Sciatic nerve (tissue), 2 donors: ENCODE measurements around the gene RGS3. TPM values are rescaled to one million over a fixed set of nuclear protein-coding genes. Genes with fewer than 3 reads are reported as not detected.

Experiments
- ATAC-seq: fragments of 200-7000 bp; cut with Tn5 transposase; one replicate; pipeline ENCODE4 v1.9.1; 2020; ENCODE audit warnings: mild to moderate bottlenecking, moderate library complexity
- DNase-seq: peaks from one replicate; pipeline ENCODE4 v3.0.0-alpha.2; 2020; ENCODE audit warnings: low spot score
- intact Hi-C: fragments of 100-400 bp; cut with DNase I; formaldehyde crosslinking; loops from one replicate; pipeline ENCODE4 v1.14.2; 2022
- total RNA-seq: library from RNA; stranded (reverse); fragmentation: NEBNext Ultra II Directional; extraction: Animal tissue kit (Norgen Biotek cat#: 25700); gene quantifications from one replicate; pipeline ENCODE4 v1.2.1, GENCODE V29; 2021
- donor health status: DM: no; HTN: no; CAD: no.
- donor health status: DM: no; HTN: no; CAD: no.

RGS3 gene
- total RNA-seq, 1 donor from 2014 or later, result 43.1 TPM

DNA sequence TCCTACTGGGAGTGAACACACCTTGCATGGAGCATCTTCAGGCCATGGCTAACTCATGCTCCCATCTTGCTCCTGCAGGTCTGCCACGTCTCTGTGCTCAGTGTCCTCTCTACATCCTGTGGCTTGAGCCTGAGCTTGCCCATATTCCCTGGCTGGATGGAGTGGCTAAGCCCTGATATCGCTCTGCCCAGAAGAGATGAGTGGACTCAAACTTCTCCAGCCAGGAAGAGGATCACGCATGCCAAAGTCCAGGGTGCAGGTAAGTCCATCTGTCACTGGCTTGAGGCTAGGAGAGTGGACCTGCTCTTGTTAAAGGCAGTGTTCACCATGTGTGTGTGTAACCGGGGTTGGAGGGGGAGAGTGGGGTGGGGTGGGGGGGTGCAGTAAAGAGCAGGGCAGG lies 1.6 kb upstream of the RGS3 start:
- ATAC-seq (no peak), DNase-seq (no peak)
- intact Hi-C loops, result no loop called here

DNA sequence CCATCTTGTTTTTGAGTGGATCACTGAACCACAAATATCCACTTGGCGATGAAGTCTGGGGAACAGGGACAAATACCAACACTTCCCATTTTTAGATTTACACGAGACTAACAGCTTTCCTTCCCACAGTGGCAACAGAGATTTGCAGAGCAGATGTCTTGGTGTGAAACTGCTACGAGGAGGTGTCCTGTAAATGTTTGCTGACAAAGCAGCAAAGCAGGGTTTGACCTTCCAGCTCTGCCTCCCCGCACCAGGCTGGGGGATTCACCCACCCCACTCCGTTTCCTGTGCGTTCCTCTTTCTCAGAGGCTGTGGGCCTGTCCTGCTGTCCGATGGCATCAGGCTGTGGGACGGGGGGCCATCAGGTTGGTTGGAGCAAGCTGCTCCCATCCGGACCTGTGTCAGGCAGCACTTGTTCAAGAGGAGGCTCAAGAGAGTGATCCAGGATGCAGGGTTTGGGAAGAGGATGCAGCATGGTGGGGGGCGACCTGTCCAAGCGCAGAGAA lies 693 bp upstream of the RGS3 start:
- intact Hi-C loops, result no loop called here
- DNase-seq (no peak), ATAC-seq (no peak)

DNA sequence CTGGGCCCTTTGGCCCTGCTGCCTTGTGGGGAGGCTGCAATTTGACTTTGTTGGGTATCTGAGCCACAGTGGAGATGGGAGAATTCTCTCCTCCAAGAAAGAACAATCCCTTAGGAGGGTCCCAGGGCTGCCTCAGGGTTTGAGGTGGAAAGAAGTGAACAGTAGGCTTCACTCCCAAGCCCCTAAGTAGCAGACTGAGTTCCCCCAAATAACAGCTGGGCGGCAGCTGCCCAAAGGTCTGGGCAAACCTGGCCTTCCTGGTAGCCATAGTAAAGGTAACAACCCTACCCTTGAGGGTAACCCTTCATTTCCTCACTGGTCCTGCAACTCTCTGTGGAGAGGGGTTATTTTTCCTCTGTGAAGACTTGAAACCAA lies 746 bp downstream of the RGS3 start:
- no peak for DNase-seq
- no peak for ATAC-seq

DNA sequence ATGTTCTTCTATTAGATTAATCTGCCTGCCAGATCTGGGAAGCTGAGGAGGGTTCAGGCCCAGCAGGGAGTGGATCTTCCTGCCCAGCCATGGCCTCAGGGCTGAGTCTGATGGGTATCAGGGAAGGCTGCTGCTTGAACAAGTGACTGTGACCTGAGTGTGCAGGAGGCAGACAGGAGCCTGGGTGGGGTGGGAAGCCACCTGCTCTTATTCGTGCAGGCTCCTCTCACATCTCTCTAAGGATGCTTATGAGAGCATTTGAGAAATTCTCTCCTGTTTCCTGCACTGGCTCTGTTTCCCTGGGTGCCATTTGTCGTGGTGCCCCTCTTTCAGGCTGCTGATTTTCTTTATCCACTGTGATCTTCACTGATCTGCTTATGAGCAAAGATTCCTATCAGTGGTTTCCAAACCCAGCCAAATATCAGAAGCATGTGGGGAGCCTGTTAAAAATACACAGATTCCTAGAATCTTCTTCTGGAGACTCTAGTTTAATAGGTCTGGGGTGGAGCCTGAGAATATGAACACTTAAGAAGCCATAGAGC lies 2.1 kb downstream of the RGS3 start:
- no peak for DNase-seq
- intact Hi-C loops, result no loop called here
- no peak for ATAC-seq

More for the DNA sequence above, 746 bp downstream of the RGS3 start:
- intact Hi-C loops, result no loop called here

DNA sequence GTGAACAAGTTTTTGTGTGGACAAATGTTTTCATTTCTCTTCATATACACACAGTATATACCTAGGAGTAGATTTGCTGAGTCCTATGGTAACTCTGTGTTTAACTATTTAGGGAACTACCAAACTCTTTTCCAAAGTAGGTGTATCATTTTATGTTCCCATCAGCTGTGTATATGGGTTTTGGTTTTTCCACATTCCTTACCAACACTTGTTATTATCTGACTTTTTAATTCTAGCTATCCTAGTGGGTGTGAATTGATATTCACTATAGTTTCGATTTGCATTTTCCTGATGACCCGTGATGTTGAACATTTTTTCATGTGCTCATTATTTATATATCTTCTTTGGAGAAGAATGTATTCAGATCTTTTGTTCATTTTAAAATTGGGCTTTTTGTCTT lies 3.7 kb downstream of the RGS3 start:
- no peak for ATAC-seq
- DNase-seq, result no peak
- intact Hi-C loops, result no loop called here

DNA sequence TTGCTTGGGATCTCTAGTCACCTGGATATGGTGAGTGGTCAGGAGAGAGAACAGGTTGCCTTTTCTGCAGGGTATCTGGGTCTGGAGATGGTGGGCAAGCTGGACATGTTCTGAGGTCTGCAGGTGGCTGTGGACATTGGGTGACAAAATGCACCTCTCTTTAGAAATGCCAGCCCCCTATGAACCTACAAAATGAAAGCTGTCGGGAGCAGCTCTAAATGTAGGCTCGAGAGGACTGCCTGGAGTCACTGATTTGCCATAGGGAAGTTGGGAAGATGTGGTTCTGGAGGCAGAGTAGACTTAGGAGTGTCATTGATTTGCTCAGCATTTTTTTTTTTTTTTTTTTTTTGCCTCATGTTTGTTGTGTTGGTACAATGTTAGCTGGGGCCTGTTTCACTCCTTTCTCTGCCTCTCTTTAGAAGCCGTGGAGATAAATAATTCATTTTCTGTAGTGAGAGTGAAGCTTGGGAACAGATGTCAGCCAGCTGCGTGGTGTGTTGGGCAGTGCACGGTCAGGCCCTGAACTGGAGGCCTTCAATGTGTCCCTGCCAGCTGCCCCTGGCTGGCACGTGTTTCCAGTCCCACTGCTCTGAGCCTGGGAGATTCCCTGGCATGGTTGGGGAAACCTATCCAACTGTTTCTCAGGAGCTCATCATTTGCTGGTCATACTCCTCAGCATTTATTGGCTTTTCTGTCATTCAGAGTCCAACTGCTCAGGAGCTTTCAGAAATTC lies 5.4 kb downstream of the RGS3 start:
- no peak for ATAC-seq
- no peak for DNase-seq
- intact Hi-C loops, result no loop called here

DNA sequence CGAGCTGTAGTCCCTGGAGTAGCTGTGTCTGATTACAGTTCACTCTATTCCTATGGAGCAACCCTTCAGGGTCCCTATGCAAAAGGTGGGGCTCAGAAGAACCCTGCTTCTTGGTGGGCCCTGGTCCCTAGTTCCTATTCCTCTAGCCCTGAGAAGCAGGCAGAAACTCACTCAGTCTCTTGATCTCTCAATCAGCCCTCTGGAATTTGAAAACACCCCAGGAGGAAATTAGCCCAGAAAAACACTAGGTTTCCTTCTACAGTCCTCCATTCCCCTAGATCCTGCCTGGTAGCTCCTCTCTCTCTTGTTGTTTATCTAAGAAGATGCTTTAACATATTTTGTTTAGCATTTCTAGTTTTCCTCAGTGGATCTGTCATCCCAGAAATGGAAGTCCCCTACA lies 7.6 kb downstream of the RGS3 start:
- no peak for DNase-seq
- intact Hi-C loops, result no loop called here

DNA sequence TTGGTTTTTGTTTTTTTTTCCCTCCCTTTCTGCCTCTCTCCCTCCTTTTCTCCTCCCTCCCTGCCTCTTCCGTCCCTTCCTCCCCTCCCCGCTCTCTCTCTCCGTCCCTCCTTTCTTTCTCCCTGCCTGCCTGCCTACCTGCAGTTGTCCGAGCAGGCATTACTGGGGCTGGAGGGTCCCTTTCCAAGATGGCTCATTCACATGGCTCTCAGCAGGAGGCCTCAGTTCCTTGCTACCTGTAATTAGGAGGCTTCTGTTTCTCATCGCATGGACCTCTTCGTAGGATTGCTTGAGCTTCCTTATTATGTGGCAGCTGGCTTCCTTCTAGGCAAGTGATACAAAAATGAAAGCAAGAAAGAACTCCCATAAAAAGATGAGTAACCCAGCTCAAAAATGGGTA lies 8.0 kb downstream of the RGS3 start:
- intact Hi-C loops, result no loop called here
- no peak for DNase-seq
- ATAC-seq, result no peak

More for the DNA sequence above, 7.6 kb downstream of the RGS3 start:
- no peak for ATAC-seq

DNA sequence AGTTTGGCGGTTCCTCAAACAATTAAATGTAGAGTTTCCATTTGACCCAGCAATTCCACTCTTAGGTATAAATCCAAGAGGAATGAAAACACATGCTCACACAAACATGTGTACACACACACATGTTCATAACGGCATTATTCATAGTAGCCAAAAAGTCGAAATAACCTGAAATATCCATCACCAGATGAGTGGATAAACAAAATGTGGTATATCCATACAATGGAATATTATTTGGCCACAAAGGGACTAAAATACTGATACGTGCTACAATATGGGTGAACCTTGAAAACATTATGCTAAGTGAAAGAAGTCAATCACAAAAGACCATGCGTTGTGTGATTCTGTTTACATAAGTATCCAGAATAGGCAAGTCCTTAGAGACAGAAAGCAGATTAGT lies 8.7 kb downstream of the RGS3 start:
- DNase-seq (no peak), ATAC-seq (no peak)
- intact Hi-C loops, result no loop called here

DNA sequence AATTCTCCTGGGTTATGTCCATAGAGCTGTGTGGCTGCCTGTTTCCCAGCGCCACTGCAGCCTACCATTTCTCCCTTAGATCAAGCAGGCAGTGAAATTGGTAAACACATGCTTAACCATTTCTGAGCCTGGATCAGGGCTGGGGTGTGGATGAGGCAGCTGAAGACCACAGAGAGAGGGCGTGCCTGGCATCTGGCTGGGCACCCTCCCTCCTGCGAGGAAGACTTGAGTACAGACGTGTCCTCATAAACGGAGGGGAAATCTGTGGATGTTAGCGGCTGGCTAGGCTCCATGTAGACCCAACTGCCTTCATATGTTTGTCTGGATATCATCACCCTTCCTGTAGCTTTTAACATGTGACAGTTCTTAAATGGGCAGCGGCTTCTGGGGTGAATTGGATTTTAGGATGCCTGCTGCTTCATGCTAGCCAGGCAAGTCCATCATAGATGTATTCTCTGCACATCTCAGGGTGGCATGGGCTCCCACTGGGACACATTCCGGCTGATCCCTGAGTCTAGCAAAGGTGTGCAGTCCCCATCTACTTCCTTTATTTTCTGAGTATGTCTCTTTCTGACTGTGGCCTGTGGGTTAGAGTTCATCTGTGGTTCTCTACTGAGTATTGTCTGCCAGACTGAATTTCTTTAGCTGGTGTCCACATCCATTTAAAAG lies 11.0 kb downstream of the RGS3 start:
- ATAC-seq (no peak), DNase-seq (peak; percentile 36)
- intact Hi-C loops, result no loop called here

DNA sequence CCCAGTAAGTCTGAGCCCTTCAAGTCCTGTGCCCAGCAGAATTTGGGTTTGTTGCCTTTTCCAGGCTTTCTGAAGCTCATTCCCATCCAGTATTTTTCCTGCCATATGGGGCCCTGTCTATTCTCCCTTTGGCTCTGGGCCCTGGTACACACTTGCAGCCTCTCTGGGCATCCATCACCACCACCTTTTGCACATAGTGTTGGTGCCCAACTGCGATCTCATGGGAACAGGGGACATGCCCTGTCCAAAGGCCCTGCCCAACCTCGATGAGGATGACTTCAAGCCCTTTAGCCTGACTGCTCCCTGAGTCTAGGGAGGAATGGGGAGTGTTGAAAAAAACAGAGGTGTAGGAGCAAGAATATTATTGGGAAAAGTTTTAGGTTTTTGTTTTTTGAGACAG lies 11.5 kb downstream of the RGS3 start:
- DNase-seq, result peak; percentile 19
- intact Hi-C loops, result no loop called here
- ATAC-seq, result no peak

DNA sequence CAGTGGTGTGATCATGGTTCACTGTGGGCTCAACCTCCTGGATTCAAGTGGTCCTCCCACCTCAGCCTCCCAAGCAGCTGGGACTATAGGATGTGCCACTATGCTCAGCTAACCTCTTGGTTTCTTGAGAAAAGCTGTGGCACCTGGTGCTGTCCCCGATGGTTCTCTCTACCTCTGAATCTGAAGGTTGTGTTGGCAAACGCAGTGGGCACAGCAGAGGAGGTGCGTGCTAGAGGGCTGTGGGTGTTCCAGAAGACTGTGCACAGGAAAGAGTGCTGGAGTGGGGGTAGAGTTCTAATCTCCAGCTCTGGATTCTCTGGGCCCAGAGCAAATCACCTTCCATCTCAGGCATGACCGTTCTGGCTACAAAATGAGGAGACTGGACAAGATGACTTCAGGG lies 12.5 kb downstream of the RGS3 start:
- DNase-seq (peak; percentile 35), ATAC-seq (no peak)
- intact Hi-C loops, result no loop called here

DNA sequence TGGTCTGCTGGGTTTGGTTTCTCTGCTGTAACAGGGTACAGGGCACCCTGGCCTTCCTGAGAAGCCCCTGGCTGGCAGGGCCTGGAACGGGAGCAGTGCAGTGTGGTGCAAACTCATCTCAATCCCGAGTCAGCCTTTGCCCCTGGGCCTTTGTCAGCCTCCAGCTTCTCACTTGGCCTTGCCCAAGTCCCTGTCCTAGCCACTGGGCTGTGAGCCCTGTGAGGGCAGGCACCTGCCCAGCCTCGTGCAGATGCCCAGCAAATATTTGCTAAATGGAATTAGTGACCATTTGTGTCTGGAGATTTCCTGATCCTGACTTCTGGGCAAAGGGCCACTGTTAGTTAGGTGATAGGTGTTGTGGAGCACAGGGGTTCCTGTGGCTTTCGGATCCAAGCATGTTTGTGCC lies 13.0 kb downstream of the RGS3 start:
- intact Hi-C loops, result no loop called here
- ATAC-seq, result no peak
- peak; percentile 28 for DNase-seq

DNA sequence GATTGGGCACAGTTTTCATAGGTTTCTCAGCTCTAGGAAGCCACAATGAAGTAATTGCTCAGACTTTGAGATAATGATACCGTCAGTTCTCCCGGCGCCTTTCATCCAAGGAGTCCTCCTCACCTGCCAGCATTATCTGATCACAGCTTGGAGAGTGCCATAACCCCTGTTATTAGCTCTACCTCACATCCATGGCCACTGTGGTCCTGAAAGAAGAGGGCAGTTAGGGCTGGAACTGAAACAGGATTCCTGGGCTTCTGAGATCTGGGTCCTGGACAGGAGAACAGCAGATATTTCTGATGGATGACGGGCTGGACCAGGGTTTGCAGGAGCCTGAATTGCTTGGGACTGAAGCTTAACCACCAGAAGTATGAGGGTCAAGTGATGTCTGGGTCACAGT lies 13.5 kb downstream of the RGS3 start:
- intact Hi-C loops, result no loop called here
- DNase-seq (no peak), ATAC-seq (no peak)

DNA sequence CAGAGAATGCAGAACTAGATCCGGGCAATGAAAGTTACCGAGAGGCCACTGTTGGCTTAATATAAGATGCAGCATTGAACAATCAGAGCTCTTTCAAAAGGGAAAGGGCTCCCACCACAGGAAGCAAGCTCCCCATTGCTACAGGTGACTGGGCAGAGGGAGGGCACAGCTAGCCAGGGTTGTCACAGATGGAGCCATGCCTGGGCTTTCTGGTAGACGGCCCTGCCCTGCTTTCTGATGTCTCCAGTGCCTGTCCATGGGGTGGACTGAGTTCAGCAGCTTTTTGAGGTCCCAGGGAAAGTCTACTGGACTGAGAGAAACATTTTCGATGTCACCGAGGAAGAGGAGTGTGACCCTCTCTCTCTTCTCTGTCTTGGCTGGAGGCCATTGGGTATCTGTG lies 14.1 kb downstream of the RGS3 start:
- DNase-seq (peak; percentile 30), ATAC-seq (no peak)
- intact Hi-C loops, result no loop called here

DNA sequence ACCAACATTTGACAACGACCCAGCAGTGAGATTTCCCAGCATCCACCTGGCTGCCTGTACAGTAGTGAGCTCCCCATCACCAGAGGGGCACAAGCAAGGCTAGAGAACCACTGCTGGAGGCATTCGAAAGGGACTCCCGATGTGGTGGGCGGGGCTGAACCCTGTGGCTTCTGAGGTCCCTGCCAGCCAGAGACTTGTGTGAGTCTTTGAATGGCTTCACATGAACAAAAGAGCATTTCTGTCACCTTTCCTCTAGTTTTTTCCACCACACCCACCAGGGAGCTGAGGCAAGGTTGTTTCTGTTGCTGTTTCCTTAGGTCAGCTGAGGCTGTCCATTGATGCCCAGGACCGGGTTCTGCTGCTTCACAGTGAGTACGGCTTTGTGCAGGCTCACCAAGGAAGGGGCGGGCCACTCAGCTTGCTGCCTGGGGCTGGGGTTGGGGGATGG lies 15.7 kb downstream of the RGS3 start:
- DNase-seq, result peak; percentile 49
- intact Hi-C loops, result no loop called here
- no peak for ATAC-seq

DNA sequence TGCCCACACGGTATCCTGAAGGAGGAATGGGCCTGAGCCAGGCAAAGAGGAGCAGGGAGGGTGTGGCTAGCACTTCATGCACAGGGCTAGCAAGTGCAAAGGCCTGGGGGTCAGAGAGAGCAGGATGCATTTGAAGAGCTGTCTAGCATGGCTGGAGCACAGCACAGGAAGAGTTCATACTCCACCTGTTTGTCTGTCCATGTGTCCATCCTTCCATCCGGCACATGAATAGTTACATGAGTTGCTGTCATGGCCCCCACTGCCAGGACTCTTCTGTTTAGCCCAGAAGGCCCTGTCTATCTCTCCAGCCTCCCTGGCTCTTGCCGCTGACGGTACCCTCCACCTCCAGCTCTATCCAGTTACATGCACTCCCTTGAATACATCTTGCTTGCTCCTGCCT lies 17.1 kb downstream of the RGS3 start:
- DNase-seq (peak; percentile 28), ATAC-seq (no peak)
- intact Hi-C loops, result no loop called here

DNA sequence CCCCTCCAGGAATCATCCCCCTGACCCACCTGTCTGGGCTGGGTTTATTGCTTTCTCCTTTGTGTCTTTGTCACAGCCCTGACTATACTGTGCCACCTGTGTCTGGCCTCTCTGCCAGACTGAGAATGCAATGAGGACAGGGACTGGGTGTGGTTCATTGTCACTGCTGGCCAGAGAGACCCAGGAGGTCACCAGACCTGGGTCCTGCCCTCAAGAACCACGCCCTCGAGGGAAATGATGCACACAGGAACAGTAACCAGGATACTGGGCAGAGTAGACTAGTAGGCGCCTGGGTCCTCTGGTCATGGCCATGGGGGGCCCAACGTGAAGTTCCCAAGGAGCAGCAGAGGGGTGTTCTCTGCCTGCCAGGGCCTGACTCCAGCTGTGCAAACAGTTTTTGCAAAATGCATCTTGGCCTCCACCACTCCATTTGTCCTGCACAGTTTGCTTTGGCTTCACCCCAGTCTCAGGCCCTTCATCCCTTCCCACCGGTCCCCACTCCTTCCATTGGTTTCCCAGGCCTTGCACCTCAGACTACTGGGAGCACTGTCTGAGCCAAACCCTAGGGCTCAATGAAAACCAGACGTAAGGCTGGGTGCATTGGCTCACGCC lies 17.8 kb downstream of the RGS3 start:
- intact Hi-C loops, result no loop called here
- ATAC-seq (peak; percentile 46), DNase-seq (peak; percentile 45)

DNA sequence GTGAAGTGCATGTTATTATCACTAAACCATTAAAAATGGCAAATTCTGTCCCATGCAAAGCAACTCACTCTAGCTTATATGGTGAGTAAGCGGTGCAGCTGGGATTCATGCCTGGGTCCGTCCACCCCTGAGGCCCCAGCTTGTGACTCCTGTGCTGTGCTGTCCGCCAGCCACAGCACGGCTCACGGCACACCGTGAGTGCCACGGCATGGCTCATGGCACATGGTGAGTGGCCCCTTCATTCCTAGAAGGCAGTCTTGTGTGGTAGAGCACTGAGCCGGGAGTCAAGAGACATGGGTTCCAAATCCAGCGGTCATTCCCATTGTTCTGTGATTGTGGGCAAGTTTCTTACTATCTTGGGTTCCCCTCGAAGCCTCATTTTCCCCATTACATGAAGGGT lies 18.8 kb downstream of the RGS3 start:
- ATAC-seq (no peak), DNase-seq (peak; percentile 10)
- intact Hi-C loops, result no loop called here
